ENCODE results near the gene NELL2.

NELL2 gene

GRCh38 chr12:44565163-44565562, 311.0 kb downstream of the NELL2 start:
- TF ChIP-seq FOXP2 (optimal IDR thresholded peaks at IDR 0.05; ENCODE audit: borderline replicate concordance, extremely low read depth, extremely low read length, insufficient read depth) = no peak
- no peak for TF ChIP-seq POLR2AphosphoS5 (IDR thresholded peaks at IDR 0.05; ENCODE audit: low read depth, low read length)

GRCh38 chr12:44563486-44563885, 312.6 kb downstream of the NELL2 start:
- TF ChIP-seq REST (IDR thresholded peaks at IDR 0.05; ENCODE audit: insufficient read depth in 1 of 2, low read depth in 2 of 2, low read length in 2 of 2) = no peak
- no peak for TF ChIP-seq FOXP2 (optimal IDR thresholded peaks at IDR 0.05; ENCODE audit: borderline replicate concordance, extremely low read depth, extremely low read length, insufficient read depth)
- TF ChIP-seq SIN3A (IDR thresholded peaks at IDR 0.05; ENCODE audit: borderline replicate concordance, insufficient read depth, low read length) = no peak
- TF ChIP-seq POLR2AphosphoS5 (IDR thresholded peaks at IDR 0.05; ENCODE audit: low read depth, low read length) = no peak
- no peak for TF ChIP-seq TAF1 (IDR thresholded peaks at IDR 0.05; ENCODE audit: borderline replicate concordance, insufficient read depth, low read length)

- TF ChIP-seq SIN3A (IDR thresholded peaks at IDR 0.05; ENCODE audit: borderline replicate concordance, insufficient read depth, low read length) (no peak), TAF1 (IDR thresholded peaks at IDR 0.05; ENCODE audit: borderline replicate concordance, insufficient read depth, low read length) (no peak), REST (IDR thresholded peaks at IDR 0.05; ENCODE audit: insufficient read depth in 1 of 2, low read depth in 2 of 2, low read length in 2 of 2) (no peak), FOXP2 (optimal IDR thresholded peaks at IDR 0.05; ENCODE audit: borderline replicate concordance, extremely low read depth, extremely low read length, insufficient read depth) (no peak), POLR2AphosphoS5 (IDR thresholded peaks at IDR 0.05; ENCODE audit: low read depth, low read length) (no peak)
Measured at GRCh38 chr12:44558340-44559100, 317.6 kb downstream of the NELL2 start.

GRCh38 chr12:44555454-44555853, 320.7 kb downstream of the NELL2 start:
- TF ChIP-seq SIN3A (IDR thresholded peaks at IDR 0.05; ENCODE audit: borderline replicate concordance, insufficient read depth, low read length) (no peak), TAF1 (IDR thresholded peaks at IDR 0.05; ENCODE audit: borderline replicate concordance, insufficient read depth, low read length) (no peak), REST (IDR thresholded peaks at IDR 0.05; ENCODE audit: insufficient read depth in 1 of 2, low read depth in 2 of 2, low read length in 2 of 2) (no peak), POLR2AphosphoS5 (IDR thresholded peaks at IDR 0.05; ENCODE audit: low read depth, low read length) (no peak), FOXP2 (optimal IDR thresholded peaks at IDR 0.05; ENCODE audit: borderline replicate concordance, extremely low read depth, extremely low read length, insufficient read depth) (no peak)

GRCh38 chr12:44551631-44552030, 324.5 kb downstream of the NELL2 start:
- TF ChIP-seq SIN3A (IDR thresholded peaks at IDR 0.05; ENCODE audit: borderline replicate concordance, insufficient read depth, low read length) (no peak), REST (IDR thresholded peaks at IDR 0.05; ENCODE audit: insufficient read depth in 1 of 2, low read depth in 2 of 2, low read length in 2 of 2) (no peak), POLR2AphosphoS5 (IDR thresholded peaks at IDR 0.05; ENCODE audit: low read depth, low read length) (no peak), TAF1 (IDR thresholded peaks at IDR 0.05; ENCODE audit: borderline replicate concordance, insufficient read depth, low read length) (no peak), FOXP2 (optimal IDR thresholded peaks at IDR 0.05; ENCODE audit: borderline replicate concordance, extremely low read depth, extremely low read length, insufficient read depth) (no peak)

All from PFSK-1 (cell line).